Activated CD8-positive, alpha-beta T cell treated with anti-CD3 and anti-CD28 coated beads for 36 hours (primary cell): Measurements from ENCODE around the gene MED28. TPM values are rescaled to one million over a fixed set of nuclear protein-coding genes. Genes with fewer than 3 reads are reported as not detected.
"Not testable (repeated sequence)": the region's sequence is repeated elsewhere in the genome, so short reads cannot be mapped to it uniquely, and the experiment has no call there.

Source experiments
- ATAC-seq: fragments of 200-7000 bp; cut with Tn5 transposase; one replicate; pipeline ENCODE4 v1.10.0; 2021; ENCODE audit warnings: mild to moderate bottlenecking, moderate library complexity
- CTCF ChIA-PET: fragments of 350-600 bp; sonication (Branson Sonifier 250); formaldehyde crosslinking; loops from one replicate; lab custom pipeline; 2021; ENCODE audit warnings: antibody characterized with exemption; lab: Charles Lee
- POLR2A ChIA-PET: fragments of 350-600 bp; sonication (Branson Sonifier 250); formaldehyde crosslinking; loops from one replicate; lab custom pipeline; 2021; ENCODE audit warnings: antibody characterized with exemption; lab: Charles Lee
- DNase-seq: peaks from one replicate; pipeline ENCODE4 v3.0.0-alpha.2; 2020
- H3K27ac Mint-ChIP-seq: one replicate; pipeline ENCODE4 v1.8.0; 2021; ENCODE audit warnings: mild to moderate bottlenecking, mixed read lengths
- H3K27me3 Mint-ChIP-seq: one replicate; pipeline ENCODE4 v1.8.0; 2021; ENCODE audit warnings: mixed read lengths
- H3K36me3 Mint-ChIP-seq: one replicate; pipeline ENCODE4 v1.8.0; 2021; ENCODE audit warnings: low read depth, mixed read lengths
- H3K4me1 Mint-ChIP-seq: one replicate; pipeline ENCODE4 v1.8.0; 2021; ENCODE audit warnings: low read depth, mixed read lengths
- H3K4me3 Mint-ChIP-seq: one replicate; pipeline ENCODE4 v1.8.0; 2021; ENCODE audit warnings: mild to moderate bottlenecking, moderate library complexity, mixed read lengths
- H3K9me3 Mint-ChIP-seq: one replicate; pipeline ENCODE4 v1.8.0; 2021; ENCODE audit warnings: mixed read lengths
- intact Hi-C: fragments of 100-400 bp; cut with micrococcal nuclease; formaldehyde crosslinking; loops from one replicate; pipeline ENCODE4 v1.10.0; 2022
- total RNA-seq, 2 experiments: library from RNA; stranded (reverse); gene quantifications; one replicate each; pipeline ENCODE4 v1.2.3, GENCODE V29; 2021
- TF ChIP-seq, protein P1 (sequence below): fragments of 200-600 bp; IDR thresholded peaks from one replicate; pipeline ENCODE4 v1.8.0; 2022; ENCODE audit warnings: antibody characterized with exemption, mild to moderate bottlenecking

The MED28 gene
- total RNA-seq, 2 experiments from 2014 or later: 56.3 to 60.8 TPM

DNA sequence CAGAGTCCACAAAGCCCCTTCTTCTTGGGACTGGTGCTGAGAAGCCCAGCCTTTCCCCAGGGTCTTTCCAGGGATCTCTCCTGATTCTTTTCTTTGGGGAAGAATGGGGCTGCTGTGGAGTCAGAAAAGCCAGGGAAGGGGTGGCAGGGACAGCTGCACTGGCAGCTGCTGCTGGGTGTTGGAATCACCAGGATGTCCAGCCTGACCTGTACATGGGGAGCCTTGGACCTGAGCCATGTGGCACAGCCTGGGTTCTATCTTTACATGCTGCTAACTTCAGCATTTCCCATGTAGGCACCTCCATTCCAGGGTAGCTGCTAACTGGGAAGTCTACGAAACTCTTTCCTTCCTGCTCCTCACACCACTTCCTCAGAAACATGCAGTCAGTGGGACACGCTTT lies 36.0 kb downstream of the MED28 start:
- ChIA-PET CTCF (no interaction called here), POLR2A (no interaction called here)
- Mint-ChIP-seq H3K4me1 (peaks cover 17% of the 10 kb centered on the region), H3K9me3 (no peaks in the 10 kb centered on the region), H3K27ac (no peak overlapping the region), H3K4me3 (no peak overlapping the region), H3K36me3 (no peaks in the 10 kb centered on the region), H3K27me3 (peaks cover 1% of the 10 kb centered on the region)
- intact Hi-C loops: no loop called here
- ATAC-seq: no peak
- TF ChIP-seq, protein P1, sequence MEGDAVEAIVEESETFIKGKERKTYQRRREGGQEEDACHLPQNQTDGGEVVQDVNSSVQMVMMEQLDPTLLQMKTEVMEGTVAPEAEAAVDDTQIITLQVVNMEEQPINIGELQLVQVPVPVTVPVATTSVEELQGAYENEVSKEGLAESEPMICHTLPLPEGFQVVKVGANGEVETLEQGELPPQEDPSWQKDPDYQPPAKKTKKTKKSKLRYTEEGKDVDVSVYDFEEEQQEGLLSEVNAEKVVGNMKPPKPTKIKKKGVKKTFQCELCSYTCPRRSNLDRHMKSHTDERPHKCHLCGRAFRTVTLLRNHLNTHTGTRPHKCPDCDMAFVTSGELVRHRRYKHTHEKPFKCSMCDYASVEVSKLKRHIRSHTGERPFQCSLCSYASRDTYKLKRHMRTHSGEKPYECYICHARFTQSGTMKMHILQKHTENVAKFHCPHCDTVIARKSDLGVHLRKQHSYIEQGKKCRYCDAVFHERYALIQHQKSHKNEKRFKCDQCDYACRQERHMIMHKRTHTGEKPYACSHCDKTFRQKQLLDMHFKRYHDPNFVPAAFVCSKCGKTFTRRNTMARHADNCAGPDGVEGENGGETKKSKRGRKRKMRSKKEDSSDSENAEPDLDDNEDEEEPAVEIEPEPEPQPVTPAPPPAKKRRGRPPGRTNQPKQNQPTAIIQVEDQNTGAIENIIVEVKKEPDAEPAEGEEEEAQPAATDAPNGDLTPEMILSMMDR: no peak
- DNase-seq: no peak

- Mint-ChIP-seq H3K4me3 (no peak overlapping the region), H3K9me3 (no peaks in the 10 kb centered on the region), H3K27ac (no peak overlapping the region), H3K36me3 (no peaks in the 10 kb centered on the region), H3K27me3 (no peaks in the 10 kb centered on the region), H3K4me1 (peaks cover 17% of the 10 kb centered on the region)
- ATAC-seq: no peak
- DNase-seq: no peak
- ChIA-PET CTCF (no interaction called here), POLR2A (no interaction called here)
- intact Hi-C loops: no loop called here
- TF ChIP-seq, protein P1: no peak
Measured at GRCh38 chr4:17654701-17655100, 40.3 kb downstream of the MED28 start.

GRCh38 chr4:17657090-17657489 lies 42.6 kb downstream of the MED28 start:
- ChIA-PET CTCF (no interaction called here), POLR2A (no interaction called here)
- Mint-ChIP-seq H3K4me3 (no peak overlapping the region), H3K36me3 (no peaks in the 10 kb centered on the region), H3K27me3 (no peaks in the 10 kb centered on the region), H3K9me3 (no peaks in the 10 kb centered on the region), H3K4me1 (peaks cover 4% of the 10 kb centered on the region), H3K27ac (no peak overlapping the region)
- intact Hi-C loops: no loop called here
- no peak for DNase-seq
- ATAC-seq: no peak
- TF ChIP-seq, protein P1: no peak

DNA sequence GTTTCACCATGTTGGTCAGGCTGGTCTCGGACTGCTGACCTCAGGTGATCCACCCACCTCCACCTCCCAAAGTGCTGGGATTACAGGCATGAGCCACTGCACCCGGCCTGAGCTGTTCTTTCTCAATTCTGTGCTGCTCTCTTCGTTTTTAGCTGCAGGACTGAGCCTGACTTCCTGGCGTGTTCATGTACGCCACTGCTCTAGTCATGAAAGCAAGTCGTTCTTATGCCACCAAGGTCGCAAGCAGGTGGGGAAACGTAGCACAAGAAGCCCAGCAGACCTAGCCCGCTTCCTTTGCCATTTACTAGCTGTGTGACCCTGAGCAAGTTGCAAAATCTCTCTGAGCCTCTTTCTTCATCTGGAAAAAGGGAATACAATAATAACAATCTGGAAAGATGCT lies 43.4 kb downstream of the MED28 start:
- CTCF ChIA-PET: no interaction called here
- Mint-ChIP-seq H3K4me1 (peaks cover 7% of the 10 kb centered on the region), H3K27ac (no peak overlapping the region), H3K27me3 (no peaks in the 10 kb centered on the region), H3K36me3 (no peaks in the 10 kb centered on the region), H3K9me3 (no peaks in the 10 kb centered on the region), H3K4me3 (no peak overlapping the region)
- intact Hi-C loops: no loop called here
- ATAC-seq (no peak), DNase-seq (no peak)
- POLR2A ChIA-PET: no interaction called here
- TF ChIP-seq, protein P1: no peak

DNA sequence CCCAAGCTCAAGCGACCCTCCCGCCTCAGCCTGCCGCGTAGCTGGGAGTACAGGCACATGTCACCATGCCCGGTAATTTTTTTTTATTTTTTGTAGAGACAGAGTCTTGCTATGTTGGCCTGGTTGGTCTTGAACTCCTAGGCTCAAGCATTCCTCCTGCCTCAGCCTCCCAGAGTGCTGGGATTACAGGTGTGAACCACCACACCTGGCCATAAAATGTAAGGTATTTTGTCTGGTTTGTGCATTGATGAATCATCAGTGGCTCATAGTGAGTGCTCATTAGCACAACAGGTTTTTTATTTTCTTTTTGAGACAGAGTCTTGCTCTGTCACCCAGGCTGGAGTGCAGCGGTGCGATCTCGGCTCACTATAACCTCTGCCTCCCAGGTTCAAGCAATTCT lies 44.8 kb downstream of the MED28 start:
- POLR2A ChIA-PET: interaction anchor here (0.9 kb wide), 1 partner anchor 26 kb away, joined by 3 read pairs; no protein-coding TSS in a partner anchor

DNA sequence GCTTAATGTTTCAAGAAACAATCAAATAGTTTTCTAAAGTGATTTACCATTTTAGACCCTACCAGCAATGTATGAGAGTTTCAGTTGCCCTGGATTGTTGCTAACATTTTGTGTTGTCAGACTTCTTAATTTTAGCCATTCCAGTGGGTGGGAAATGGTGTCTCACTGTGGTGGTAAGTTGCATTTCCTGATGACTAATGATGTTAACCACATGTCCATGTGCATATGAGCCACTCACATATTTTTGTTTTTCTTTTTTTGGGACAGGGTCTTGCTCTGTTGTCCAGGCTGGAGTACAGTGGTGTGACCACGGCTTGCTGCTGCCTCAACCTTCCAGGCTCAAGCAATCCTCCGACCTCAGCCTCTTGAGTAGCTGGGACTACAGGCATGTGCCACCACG lies 48.3 kb downstream of the MED28 start:
- H3K4me1 Mint-ChIP-seq: peaks cover 11% of the 10 kb centered on the region
- H3K36me3 Mint-ChIP-seq: no peaks in the 10 kb centered on the region
- ChIA-PET POLR2A (no interaction called here), CTCF (no interaction called here)
- H3K9me3 Mint-ChIP-seq: no peaks in the 10 kb centered on the region
- no peak overlapping the region for H3K4me3 Mint-ChIP-seq
- ATAC-seq (no peak), DNase-seq (no peak)
- TF ChIP-seq, protein P1: no peak
- no peak overlapping the region for H3K27ac Mint-ChIP-seq
- intact Hi-C loops: no loop called here
- H3K27me3 Mint-ChIP-seq: no peaks in the 10 kb centered on the region

More for the DNA sequence above, 44.8 kb downstream of the MED28 start:
- ATAC-seq, H3K4me1 Mint-ChIP-seq, DNase-seq, H3K9me3 Mint-ChIP-seq, intact Hi-C loops, H3K4me3 Mint-ChIP-seq, H3K36me3 Mint-ChIP-seq, H3K27me3 Mint-ChIP-seq, H3K27ac Mint-ChIP-seq: not testable (repeated sequence)
- CTCF ChIA-PET: interaction anchor here (1.1 to 1.2 kb wide), 2 partner anchors 23 to 110 kb away, joined by 3 read pairs; no protein-coding TSS in a partner anchor
